Measurements from ENCODE around the gene RTL1.

The RTL1 gene

GRCh38 chr14:100903672-100904185 is at the start of gene RTL1:
Gene RTL1 (minus strand): TSS chr14:100903722. CDS start chr14:100884788, 18,934 bp downstream.
- peaks cover 21% of the 10 kb centered on the region for H3K27me3 ChIP-seq (ENCODE audit: insufficient read depth, low read length)

GRCh38 chr14:100950024-100950423 is 46.5 kb upstream of the RTL1 start:
- no peaks in the 10 kb centered on the region for H3K79me2 ChIP-seq (ENCODE audit: control insufficient read depth, insufficient read depth, low read length, unreplicated experiment)

More at GRCh38 chr14:100903672-100904185, at the start of gene RTL1:
- Histone ChIP-seq H3K4me3 (ENCODE audit: low read depth, low read length) (no peak within 1 kb of the TSS), H3K36me3 (ENCODE audit: insufficient read depth, low read length) (peaks cover 9% of the 10 kb centered on the region), H3K4me1 (ENCODE audit: control insufficient read depth, insufficient read depth, low read length, unreplicated experiment) (no peaks in the 10 kb centered on the region), H2AFZ (ENCODE audit: low read length, unreplicated experiment) (no peak within 1 kb of the TSS), H3K79me2 (ENCODE audit: control insufficient read depth, insufficient read depth, low read length, unreplicated experiment) (no peaks in the 10 kb centered on the region), H3K27ac (ENCODE audit: low read depth, low read length) (no peak within 1 kb of the TSS)

GRCh38 chr14:100944052-100944451 is 40.5 kb upstream of the RTL1 start:
- H3K4me3 ChIP-seq (ENCODE audit: low read depth, low read length) = no peak overlapping the region
- H3K79me2 ChIP-seq (ENCODE audit: control insufficient read depth, insufficient read depth, low read length, unreplicated experiment) = no peaks in the 10 kb centered on the region
- H3K36me3 ChIP-seq (ENCODE audit: insufficient read depth, low read length) = peaks cover 26% of the 10 kb centered on the region
- no peaks in the 10 kb centered on the region for H3K4me1 ChIP-seq (ENCODE audit: control insufficient read depth, insufficient read depth, low read length, unreplicated experiment)
- no peak overlapping the region for H2AFZ ChIP-seq (ENCODE audit: low read length, unreplicated experiment)
- no peaks in the 10 kb centered on the region for H3K27me3 ChIP-seq (ENCODE audit: insufficient read depth, low read length)
- no peak overlapping the region for H3K27ac ChIP-seq (ENCODE audit: low read depth, low read length)

More at GRCh38 chr14:100950024-100950423, 46.5 kb upstream of the RTL1 start:
- Histone ChIP-seq H3K27me3 (ENCODE audit: insufficient read depth, low read length) (no peaks in the 10 kb centered on the region), H3K4me3 (ENCODE audit: low read depth, low read length) (no peak overlapping the region), H3K4me1 (ENCODE audit: control insufficient read depth, insufficient read depth, low read length, unreplicated experiment) (no peaks in the 10 kb centered on the region), H3K27ac (ENCODE audit: low read depth, low read length) (no peak overlapping the region), H3K36me3 (ENCODE audit: insufficient read depth, low read length) (peaks cover 37% of the 10 kb centered on the region), H2AFZ (ENCODE audit: low read length, unreplicated experiment) (no peak overlapping the region)

GRCh38 chr14:100930270-100930669 is 26.7 kb upstream of the RTL1 start:
- Histone ChIP-seq H3K79me2 (ENCODE audit: control insufficient read depth, insufficient read depth, low read length, unreplicated experiment) (no peaks in the 10 kb centered on the region), H3K27ac (ENCODE audit: low read depth, low read length) (no peak overlapping the region), H3K4me1 (ENCODE audit: control insufficient read depth, insufficient read depth, low read length, unreplicated experiment) (no peaks in the 10 kb centered on the region), H2AFZ (ENCODE audit: low read length, unreplicated experiment) (no peak overlapping the region), H3K4me3 (ENCODE audit: low read depth, low read length) (no peak overlapping the region), H3K27me3 (ENCODE audit: insufficient read depth, low read length) (no peaks in the 10 kb centered on the region), H3K36me3 (ENCODE audit: insufficient read depth, low read length) (peaks cover 15% of the 10 kb centered on the region; the same call in 1 of the 2 replicates)

GRCh38 chr14:100915560-100915959 is 12.0 kb upstream of the RTL1 start:
- peaks cover 16% of the 10 kb centered on the region for H3K36me3 ChIP-seq (ENCODE audit: insufficient read depth, low read length)
- H3K4me1 ChIP-seq (ENCODE audit: control insufficient read depth, insufficient read depth, low read length, unreplicated experiment) = no peaks in the 10 kb centered on the region
- no peak overlapping the region for H3K4me3 ChIP-seq (ENCODE audit: low read depth, low read length)
- H3K27me3 ChIP-seq (ENCODE audit: insufficient read depth, low read length) = no peaks in the 10 kb centered on the region
- H2AFZ ChIP-seq (ENCODE audit: low read length, unreplicated experiment) = no peak overlapping the region
- no peak overlapping the region for H3K27ac ChIP-seq (ENCODE audit: low read depth, low read length)
- no peaks in the 10 kb centered on the region for H3K79me2 ChIP-seq (ENCODE audit: control insufficient read depth, insufficient read depth, low read length, unreplicated experiment)

GRCh38 chr14:100914597-100915021 is 11.1 kb upstream of the RTL1 start:
- Histone ChIP-seq H2AFZ (ENCODE audit: low read length, unreplicated experiment) (no peak overlapping the region), H3K4me1 (ENCODE audit: control insufficient read depth, insufficient read depth, low read length, unreplicated experiment) (no peaks in the 10 kb centered on the region), H3K36me3 (ENCODE audit: insufficient read depth, low read length) (peaks cover 18% of the 10 kb centered on the region), H3K4me3 (ENCODE audit: low read depth, low read length) (no peak overlapping the region), H3K27me3 (ENCODE audit: insufficient read depth, low read length) (no peaks in the 10 kb centered on the region), H3K27ac (ENCODE audit: low read depth, low read length) (no peak overlapping the region), H3K79me2 (ENCODE audit: control insufficient read depth, insufficient read depth, low read length, unreplicated experiment) (no peaks in the 10 kb centered on the region)

GRCh38 chr14:100911665-100912316 is 8.3 kb upstream of the RTL1 start:
- Histone ChIP-seq H3K4me1 (ENCODE audit: control insufficient read depth, insufficient read depth, low read length, unreplicated experiment) (no peaks in the 10 kb centered on the region), H3K4me3 (ENCODE audit: low read depth, low read length) (no peak overlapping the region), H3K27ac (ENCODE audit: low read depth, low read length) (no peak overlapping the region), H3K36me3 (ENCODE audit: insufficient read depth, low read length) (peaks cover 24% of the 10 kb centered on the region), H3K79me2 (ENCODE audit: control insufficient read depth, insufficient read depth, low read length, unreplicated experiment) (peaks cover 2% of the 10 kb centered on the region), H2AFZ (ENCODE audit: low read length, unreplicated experiment) (no peak overlapping the region), H3K27me3 (ENCODE audit: insufficient read depth, low read length) (no peaks in the 10 kb centered on the region)

- Histone ChIP-seq H3K4me3 (ENCODE audit: low read depth, low read length) (no peak overlapping the region), H3K4me1 (ENCODE audit: control insufficient read depth, insufficient read depth, low read length, unreplicated experiment) (no peaks in the 10 kb centered on the region), H3K36me3 (ENCODE audit: insufficient read depth, low read length) (peaks cover 25% of the 10 kb centered on the region), H3K27ac (ENCODE audit: low read depth, low read length) (no peak overlapping the region), H2AFZ (ENCODE audit: low read length, unreplicated experiment) (no peak overlapping the region), H3K79me2 (ENCODE audit: control insufficient read depth, insufficient read depth, low read length, unreplicated experiment) (peaks cover 2% of the 10 kb centered on the region), H3K27me3 (ENCODE audit: insufficient read depth, low read length) (no peaks in the 10 kb centered on the region)
Observed at GRCh38 chr14:100910888-100911664, 7.6 kb upstream of the RTL1 start.

- H3K79me2 ChIP-seq (ENCODE audit: control insufficient read depth, insufficient read depth, low read length, unreplicated experiment) = peaks cover 2% of the 10 kb centered on the region
- H2AFZ ChIP-seq (ENCODE audit: low read length, unreplicated experiment) = no peak overlapping the region
- H3K27ac ChIP-seq (ENCODE audit: low read depth, low read length) = no peak overlapping the region
- peaks cover 25% of the 10 kb centered on the region for H3K36me3 ChIP-seq (ENCODE audit: insufficient read depth, low read length)
- no peak overlapping the region for H3K4me3 ChIP-seq (ENCODE audit: low read depth, low read length)
- no peaks in the 10 kb centered on the region for H3K4me1 ChIP-seq (ENCODE audit: control insufficient read depth, insufficient read depth, low read length, unreplicated experiment)
- peaks cover 5% of the 10 kb centered on the region; the same call in 1 of the 2 replicates for H3K27me3 ChIP-seq (ENCODE audit: insufficient read depth, low read length)
Observed at GRCh38 chr14:100909439-100909838, 5.9 kb upstream of the RTL1 start.

- H3K4me1 ChIP-seq (ENCODE audit: control insufficient read depth, insufficient read depth, low read length, unreplicated experiment) = no peaks in the 10 kb centered on the region
- peaks cover 19% of the 10 kb centered on the region for H3K36me3 ChIP-seq (ENCODE audit: insufficient read depth, low read length)
- no peak overlapping the region for H2AFZ ChIP-seq (ENCODE audit: low read length, unreplicated experiment)
- no peak overlapping the region for H3K4me3 ChIP-seq (ENCODE audit: low read depth, low read length)
- H3K27ac ChIP-seq (ENCODE audit: low read depth, low read length) = no peak overlapping the region
- peaks cover 2% of the 10 kb centered on the region for H3K79me2 ChIP-seq (ENCODE audit: control insufficient read depth, insufficient read depth, low read length, unreplicated experiment)
- H3K27me3 ChIP-seq (ENCODE audit: insufficient read depth, low read length) = peaks cover 17% of the 10 kb centered on the region
Observed at GRCh38 chr14:100907240-100907639, 3.7 kb upstream of the RTL1 start.
